ENCODE measurements around the gene PRDX5. TPM values are rescaled to one million over a fixed set of nuclear protein-coding genes. Genes with fewer than 3 reads are reported as not detected.
A peak's percentile ranks its signal among the peaks of the same experiment; 100 is the strongest.

The PRDX5 gene
- total RNA-seq, 1 experiment from 2014 or later, result 306 TPM

- H3K9me3 ChIP-seq, result no peaks in the 10 kb centered on the region
- BruUV-seq (replicated peaks), result no TSS peak
Measured at GRCh38 chr11:64366751-64367150, 48.8 kb downstream of the PRDX5 start.

GRCh38 chr11:64367931-64368672 lies 50.2 kb downstream of the PRDX5 start:
- Mint-ChIP-seq H3K27ac (ENCODE audit: unreplicated experiment) (no peak overlapping the region), H3K4me1 (ENCODE audit: low read depth, unreplicated experiment) (peaks cover 15% of the 10 kb centered on the region), H3K27me3 (ENCODE audit: insufficient read depth, unreplicated experiment) (no peaks in the 10 kb centered on the region), H3K36me3 (ENCODE audit: insufficient read depth, unreplicated experiment) (peaks cover 92% of the 10 kb centered on the region), H3K9me3 (ENCODE audit: unreplicated experiment) (no peaks in the 10 kb centered on the region), H3K4me3 (ENCODE audit: unreplicated experiment) (no peak overlapping the region)
- no TSS peak for BruUV-seq (replicated peaks)
- peaks cover 10% of the 10 kb centered on the region for H3K4me1 ChIP-seq
- POLR2A ChIA-PET, result no interaction called here
- H3K27me3 ChIP-seq (replicated peaks; ENCODE audit: control insufficient read depth, insufficient read depth, low read length), result no peaks in the 10 kb centered on the region
- CTCF ChIA-PET, result interaction anchor here (1.4 to 2.6 kb wide), 2 partner anchors 13 to 51 kb away, joined by 3 to 13 read pairs; partner anchors contain the start of genes PRDX5 and TRMT112
- no peak for DNase-seq
- TF ChIP-seq CTCF (IDR thresholded peaks at IDR 0.05; ENCODE audit: insufficient read depth in 1 of 2, low read depth in 1 of 2, low read length in 1 of 2, severe bottlenecking in 1 of 2, unreplicated experiment in 1 of 2), result no peak
- H3K4me3 ChIP-seq (ENCODE audit: low read depth, low read length), result no peak overlapping the region
- intact Hi-C loops (cut with micrococcal nuclease; ENCODE audit: unreplicated experiment), result no loop called here
- peaks cover 2% of the 10 kb centered on the region for H3K36me3 ChIP-seq (ENCODE audit: control insufficient read depth, insufficient read depth, low read length)
- no peaks in the 10 kb centered on the region for H3K9me3 ChIP-seq

More at GRCh38 chr11:64366751-64367150, 48.8 kb downstream of the PRDX5 start:
- no peaks in the 10 kb centered on the region for H3K9me3 Mint-ChIP-seq (ENCODE audit: unreplicated experiment)
- DNase-seq, result no peak
- intact Hi-C loops (cut with micrococcal nuclease; ENCODE audit: unreplicated experiment), result no loop called here
- CTCF ChIA-PET, result interaction anchor here (1.2 to 2.6 kb wide), 3 partner anchors 10 to 49 kb away, joined by 3 to 13 read pairs (median 5); partner anchors contain the start of genes PRDX5 and TRMT112
- H3K36me3 Mint-ChIP-seq (ENCODE audit: insufficient read depth, unreplicated experiment), result peaks cover 92% of the 10 kb centered on the region
- Histone ChIP-seq H3K4me1 (peaks cover 10% of the 10 kb centered on the region), H3K36me3 (ENCODE audit: control insufficient read depth, insufficient read depth, low read length) (peaks cover 3% of the 10 kb centered on the region), H3K4me3 (ENCODE audit: low read depth, low read length) (no peak overlapping the region), H3K27me3 (replicated peaks; ENCODE audit: control insufficient read depth, insufficient read depth, low read length) (no peaks in the 10 kb centered on the region)
- peaks cover 8% of the 10 kb centered on the region for H3K4me1 Mint-ChIP-seq (ENCODE audit: low read depth, unreplicated experiment)
- TF ChIP-seq CTCF (IDR thresholded peaks at IDR 0.05; ENCODE audit: insufficient read depth in 1 of 2, low read depth in 1 of 2, low read length in 1 of 2, severe bottlenecking in 1 of 2, unreplicated experiment in 1 of 2), result no peak
- peak overlapping the region; percentile 81 for H3K27ac Mint-ChIP-seq (ENCODE audit: unreplicated experiment)
- H3K27me3 Mint-ChIP-seq (ENCODE audit: insufficient read depth, unreplicated experiment), result no peaks in the 10 kb centered on the region
- peak overlapping the region; percentile 52 for H3K4me3 Mint-ChIP-seq (ENCODE audit: unreplicated experiment)
- POLR2A ChIA-PET, result no interaction called here

- no TSS peak for BruUV-seq (replicated peaks)
- intact Hi-C loops (cut with micrococcal nuclease; ENCODE audit: unreplicated experiment), result no loop called here
- no peaks in the 10 kb centered on the region for H3K9me3 ChIP-seq
- H3K4me3 ChIP-seq (ENCODE audit: low read depth, low read length), result no peak overlapping the region
- Mint-ChIP-seq H3K4me3 (ENCODE audit: unreplicated experiment) (no peak overlapping the region), H3K36me3 (ENCODE audit: insufficient read depth, unreplicated experiment) (peaks cover 89% of the 10 kb centered on the region), H3K9me3 (ENCODE audit: unreplicated experiment) (no peaks in the 10 kb centered on the region), H3K4me1 (ENCODE audit: low read depth, unreplicated experiment) (peaks cover 15% of the 10 kb centered on the region), H3K27me3 (ENCODE audit: insufficient read depth, unreplicated experiment) (no peaks in the 10 kb centered on the region), H3K27ac (ENCODE audit: unreplicated experiment) (no peak overlapping the region)
- peaks cover 2% of the 10 kb centered on the region for H3K36me3 ChIP-seq (ENCODE audit: control insufficient read depth, insufficient read depth, low read length)
- no peak for DNase-seq
- CTCF ChIA-PET, result no interaction called here
- no peak for TF ChIP-seq CTCF (IDR thresholded peaks at IDR 0.05; ENCODE audit: insufficient read depth in 1 of 2, low read depth in 1 of 2, low read length in 1 of 2, severe bottlenecking in 1 of 2, unreplicated experiment in 1 of 2)
- H3K27me3 ChIP-seq (replicated peaks; ENCODE audit: control insufficient read depth, insufficient read depth, low read length), result no peaks in the 10 kb centered on the region
- POLR2A ChIA-PET, result no interaction called here
- peaks cover 11% of the 10 kb centered on the region for H3K4me1 ChIP-seq
Measured at GRCh38 chr11:64368673-64369074, 50.8 kb downstream of the PRDX5 start.
